K562 (cell line): Measurements from ENCODE around the gene PARD3B. TPM values are rescaled to one million over a fixed set of nuclear protein-coding genes. Genes with fewer than 3 reads are reported as not detected.

Source experiments
- ATAC-seq: fragments of 200-7000 bp; cut with Tn5 transposase; 3 replicates; pipeline ENCODE4 v1.9.1; 2020; ENCODE audit warnings: moderate library complexity
- BruUV-seq: library from RNA; stranded (reverse); fragments of 400-500 nt; replicated peaks from 2 replicates; lab custom pipeline; 2021; lab: Mats Ljungman, UMichigan
- CTCF ChIA-PET: fragments of 300-600 bp; formaldehyde crosslinking; extraction: SDS; loops from one replicate; lab custom pipeline; 2021; ENCODE audit warnings: low intra/inter-chr PET ratio; lab: Yijun Ruan, JAX
- POLR2A ChIA-PET: fragments of 300-600, 350-650 bp; sonication (Branson Sonifier 250); formaldehyde crosslinking; extraction: SDS; loops from one replicate; lab custom pipeline; 2021; ENCODE audit warnings: antibody characterized with exemption, inconsistent platforms; lab: Yijun Ruan, JAX
- DNase-seq, 4 experiments: peaks; one replicate each; pipeline versions ENCODE4 v3.0.0 to v3.0.0-alpha.2; 2011 to 2018; ENCODE audit warnings: low spot score in 3 of 4, mixed read lengths in 3 of 4; ENCODE audit errors: extremely low read depth in 1 of 4
- FAIRE-seq: peaks from 2 replicates; lab custom pipeline; 2011; peaks lifted over from hg19 to GRCh38; lab: Jason Lieb, UNC
- H2AFZ ChIP-seq: 2 replicates; pipeline ENCODE4 v1.6.0; 2011; ENCODE audit warnings: low read depth, low read length, control low read depth, inconsistent platforms
- H3K27ac ChIP-seq: fragments of 200-600 bp; 3 replicates; pipeline ENCODE4 v1.8.0; 2011; ENCODE audit warnings: low read depth, mild to moderate bottlenecking, control low read depth, inconsistent platforms, low read length, moderate library complexity, mixed read lengths; ENCODE audit errors: extremely low read depth
- H3K27me3 ChIP-seq, 2 experiments: fragments of 300-600 bp in 1 of 2; 2 replicates in 1 of 2; 3 replicates in 1 of 2; pipeline versions ENCODE4 v1.6.0 to v1.8.0; 2011; ENCODE audit warnings: inconsistent platforms in 2 of 2, low read length in 2 of 2, mild to moderate bottlenecking in 1 of 2, mixed read lengths in 1 of 2, moderate library complexity in 1 of 2; ENCODE audit not compliant: control insufficient read depth in 2 of 2, insufficient read depth in 2 of 2
- H3K36me3 ChIP-seq: fragments of 300-600 bp; 3 replicates; pipeline ENCODE4 v1.8.0; 2011; ENCODE audit warnings: mild to moderate bottlenecking, low read length, inconsistent platforms; ENCODE audit not compliant: control insufficient read depth, insufficient read depth
- H3K4me1 ChIP-seq, 2 experiments: fragments of 200-600 bp in 1 of 2; replicated peaks in 1 of 2; 2 replicates in 1 of 2; 3 replicates in 1 of 2; pipeline versions ENCODE4 v1.5.1 to v1.8.0; 2011; ENCODE audit warnings: inconsistent platforms in 2 of 2, low read length in 2 of 2, mild to moderate bottlenecking in 1 of 2, mixed read lengths in 1 of 2, moderate library complexity in 1 of 2; ENCODE audit not compliant: control insufficient read depth in 2 of 2, insufficient read depth in 2 of 2
- H3K4me2 ChIP-seq: 2 replicates; pipeline ENCODE4 v1.6.1; 2011; ENCODE audit warnings: low read length, control low read depth, inconsistent platforms, mixed read lengths; ENCODE audit not compliant: insufficient read depth
- H3K4me3 ChIP-seq: fragments of 200-600 bp; sonication (generic), shearing (Covaris generic); 2 replicates; pipeline ENCODE4 v1.5.1; 2016; ENCODE audit warnings: control low read depth, inconsistent platforms
- H3K79me2 ChIP-seq: fragments of 200-600 bp; 3 replicates; pipeline ENCODE4 v1.8.0; 2011; ENCODE audit warnings: low read length, inconsistent platforms; ENCODE audit not compliant: control insufficient read depth, insufficient read depth
- H3K9ac ChIP-seq, 2 experiments: 2 replicates each; pipeline versions ENCODE4 v1.6.0 to v1.6.1; 2011; ENCODE audit warnings: low read depth in 2 of 2, low read length in 2 of 2, control low read depth in 1 of 2, inconsistent platforms in 1 of 2, mild to moderate bottlenecking in 1 of 2, mixed read lengths in 1 of 2; ENCODE audit not compliant: insufficient read depth in 1 of 2
- H3K9me1 ChIP-seq: one replicate; pipeline ENCODE4 v1.6.0; 2011; ENCODE audit warnings: inconsistent platforms, mild to moderate bottlenecking, low read length, moderate library complexity; ENCODE audit not compliant: control insufficient read depth, insufficient read depth
- H3K9me3 ChIP-seq: replicated peaks from 2 replicates; pipeline ENCODE4 v1.5.1; 2011; ENCODE audit warnings: low read depth, low read length, inconsistent platforms; ENCODE audit not compliant: control insufficient read depth, insufficient read depth
- H4K20me1 ChIP-seq: replicated peaks from 2 replicates; pipeline ENCODE4 v1.6.1; 2011; ENCODE audit warnings: low read length, inconsistent platforms, mixed read lengths; ENCODE audit not compliant: control insufficient read depth, insufficient read depth
- ATF1 ChIP-seq, 2 experiments: fragments of 450-650 bp in 1 of 2; IDR thresholded peaks; 2 replicates each; pipeline ENCODE4 v1.6.1; 2016; ENCODE audit warnings: missing compliant biosample characterization in 1 of 2, missing genetic modification characterization in 1 of 2
- BACH1 ChIP-seq: fragments of 200-800 bp; sonication (Bioruptor generic); IDR thresholded peaks from 2 replicates; pipeline ENCODE4 v1.6.1; 2016; ENCODE audit warnings: missing genetic modification characterization, missing compliant biosample characterization
- CEBPG ChIP-seq, 3 experiments: fragments of 200-800 bp in 1 of 3; sonication (Bioruptor generic) in 1 of 3; sonication (generic) in 1 of 3; formaldehyde crosslinking in 1 of 3; IDR thresholded peaks in 2 of 3; conservative IDR thresholded peaks in 1 of 3; 2 replicates each; pipeline versions ENCODE4 v1.6.1 to v1.8.0; 2016 to 2022; ENCODE audit warnings: missing compliant biosample characterization in 2 of 3, missing genetic modification characterization in 2 of 3, mild to moderate bottlenecking in 1 of 3, missing genetic modification reagents in 1 of 3
- ELF4 ChIP-seq: fragments of 450-650 bp; formaldehyde crosslinking; IDR thresholded peaks from 2 replicates; pipeline ENCODE4 v1.4.0; 2022; ENCODE audit warnings: missing genetic modification characterization
- GTF2E2 ChIP-seq: fragments of 200-800 bp; sonication (Bioruptor generic); IDR thresholded peaks from 2 replicates; pipeline ENCODE4 v1.6.1; 2016; ENCODE audit warnings: missing genetic modification characterization, missing compliant biosample characterization
- JUND ChIP-seq, 2 experiments: IDR thresholded peaks; 2 replicates in 1 of 2; 3 replicates in 1 of 2; pipeline ENCODE4 v1.6.1; 2011; ENCODE audit warnings: borderline replicate concordance in 2 of 2, low read depth in 2 of 2, low read length in 2 of 2, improper control_type of control experiment in 1 of 2, missing biosample characterization in 1 of 2, missing genetic modification characterization in 1 of 2, missing genetic modification reagents in 1 of 2
- POLR2H ChIP-seq: IDR thresholded peaks from 2 replicates; pipeline ENCODE4 v1.6.1; 2016; ENCODE audit warnings: missing genetic modification characterization, low read depth, mild to moderate bottlenecking, control low read depth, missing compliant biosample characterization, moderate library complexity
- SMAD4 ChIP-seq: fragments of 250-450 bp; sonication (Bioruptor Pico); conservative IDR thresholded peaks from 2 replicates; pipeline ENCODE4 v1.8.0; 2021; ENCODE audit warnings: inconsistent platforms, mild to moderate bottlenecking, moderate library complexity
- TEAD1 ChIP-seq, 2 experiments: fragments of 450-650 bp in 1 of 2; sonication (generic) in 1 of 2; formaldehyde crosslinking; IDR thresholded peaks; 2 replicates each; pipeline versions ENCODE4 v1.4.0 to v1.8.0; 2020 to 2022; ENCODE audit warnings: mild to moderate bottlenecking in 2 of 2, missing genetic modification reagents in 1 of 2
- WGBS: fragments of 100-300 bp; shearing (Covaris generic); methylation state at CpG from one replicate; pipeline ENCODE4 v1.1.6; 2016; ENCODE audit warnings: low coverage, mixed read lengths; ENCODE audit not compliant: insufficient coverage; ENCODE audit errors: missing lambda C conversion rate; 5-methylcytosine and 5-hydroxymethylcytosine counted together
- in situ Hi-C: fragments of 300-500 bp; cut with MboI; formaldehyde crosslinking; loops from 4 replicates; pipeline ENCODE4 v1.15.0; 2018; ENCODE audit warnings: inconsistent platforms, mixed read lengths
- intact Hi-C: fragments of 100-400 bp; cut with micrococcal nuclease; formaldehyde crosslinking; loops from 2 replicates; pipeline ENCODE4 v1.14.2; 2022
- polyA plus RNA-seq, 8 experiments: library from polyadenylated mRNA; depleted of rRNA in 4 of 8; stranded (reverse) in 5 of 8; unstranded in 3 of 8; fragments of >200 nt; fragmentation: Nextera tagmentation in 2 of 8; fragmentation: Illumina TruSeq in 1 of 8; extraction: Ambion mirVana in 2 of 8; extraction: Trizol in 1 of 8; gene quantifications; 2 replicates each; pipeline versions ENCODE4 v1.2.1 to v1.2.3, GENCODE V29; 2011 to 2014; ENCODE audit warnings: inconsistent platforms in 1 of 8, missing spikeins in 1 of 8
- total RNA-seq, 7 experiments: library from RNA; depleted of rRNA in 6 of 7; stranded (reverse); fragments of >200 nt in 6 of 7; fragmentation: Illumina TruSeq in 2 of 7; extraction: Trizol in 2 of 7; gene quantifications; 2 replicates each; pipeline versions ENCODE4 v1.2.1 to v1.2.3, GENCODE V29; 2011 to 2021; ENCODE audit warnings: low replicate concordance in 1 of 7
- TF ChIP-seq, protein P1 (sequence below): fragments of 250-450 bp; sonication (Bioruptor Pico); IDR thresholded peaks from 2 replicates; pipeline ENCODE4 v1.8.0; 2021; ENCODE audit warnings: moderate library complexity, mild to moderate bottlenecking, inconsistent platforms
- TF ChIP-seq, protein P2 (sequence below): fragments of 450-650 bp; IDR thresholded peaks from 2 replicates; pipeline ENCODE4 v1.6.1; 2016
- TF ChIP-seq, protein P3 (sequence below), 2 experiments: fragments of 450-650 bp in 1 of 2; sonication (generic) in 1 of 2; formaldehyde crosslinking in 1 of 2; IDR thresholded peaks in 1 of 2; conservative IDR thresholded peaks in 1 of 2; 2 replicates each; pipeline versions ENCODE4 v1.6.1 to v1.8.1; 2016 to 2023; ENCODE audit warnings: mild to moderate bottlenecking in 2 of 2, moderate library complexity in 2 of 2, inconsistent platforms in 1 of 2, missing genetic modification reagents in 1 of 2

The PARD3B gene
- total and polyA plus RNA-seq, 9 of the 15 experiments (the other 6 are each of a cell fraction or from before 2014, with no cell fraction given): 0.15 to 3.0 (median 1.1) TPM

DNA sequence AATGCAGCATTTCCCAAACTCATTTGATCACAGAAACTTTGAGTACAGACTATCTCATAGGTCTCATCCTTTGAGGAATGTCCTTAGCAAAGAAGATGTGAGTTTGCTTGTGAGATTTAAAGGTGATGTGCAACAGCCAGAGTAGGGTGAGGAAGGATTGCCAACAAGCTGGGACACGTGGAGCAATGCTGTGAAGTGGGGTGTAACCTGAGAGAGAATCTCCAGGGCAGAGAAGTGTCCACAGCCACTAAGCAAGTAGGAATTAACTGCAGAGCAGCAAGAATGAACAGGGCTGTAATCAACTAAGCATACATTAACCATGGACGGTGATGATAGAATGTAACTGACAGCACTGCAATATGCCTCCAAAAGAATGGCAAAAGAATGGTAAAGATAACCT, 667.1 kb downstream of the PARD3B start (continued):
- TF ChIP-seq, protein P1, sequence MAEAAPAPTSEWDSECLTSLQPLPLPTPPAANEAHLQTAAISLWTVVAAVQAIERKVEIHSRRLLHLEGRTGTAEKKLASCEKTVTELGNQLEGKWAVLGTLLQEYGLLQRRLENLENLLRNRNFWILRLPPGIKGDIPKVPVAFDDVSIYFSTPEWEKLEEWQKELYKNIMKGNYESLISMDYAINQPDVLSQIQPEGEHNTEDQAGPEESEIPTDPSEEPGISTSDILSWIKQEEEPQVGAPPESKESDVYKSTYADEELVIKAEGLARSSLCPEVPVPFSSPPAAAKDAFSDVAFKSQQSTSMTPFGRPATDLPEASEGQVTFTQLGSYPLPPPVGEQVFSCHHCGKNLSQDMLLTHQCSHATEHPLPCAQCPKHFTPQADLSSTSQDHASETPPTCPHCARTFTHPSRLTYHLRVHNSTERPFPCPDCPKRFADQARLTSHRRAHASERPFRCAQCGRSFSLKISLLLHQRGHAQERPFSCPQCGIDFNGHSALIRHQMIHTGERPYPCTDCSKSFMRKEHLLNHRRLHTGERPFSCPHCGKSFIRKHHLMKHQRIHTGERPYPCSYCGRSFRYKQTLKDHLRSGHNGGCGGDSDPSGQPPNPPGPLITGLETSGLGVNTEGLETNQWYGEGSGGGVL (CRISPR knock-in tag): no peak

DNA sequence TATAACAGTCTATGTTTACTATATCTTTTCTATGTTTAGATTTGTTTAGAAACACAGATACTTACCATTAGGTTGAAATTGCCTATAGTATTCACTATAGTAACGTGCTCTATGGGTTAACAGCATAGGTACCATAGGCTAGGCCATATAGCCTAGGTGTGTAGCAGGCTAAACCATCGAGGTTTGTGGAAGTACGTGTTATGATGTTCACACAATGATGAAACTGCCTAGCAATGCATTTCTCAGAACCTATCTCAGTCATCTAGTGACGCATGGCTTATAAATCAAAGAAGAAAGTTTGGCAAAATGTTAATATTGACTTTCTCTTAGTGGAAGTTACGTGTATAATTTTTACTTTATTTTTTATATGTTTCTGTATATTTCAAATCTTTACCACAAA, 670.8 kb downstream of the PARD3B start:
- H3K36me3 ChIP-seq: no peaks in the 10 kb centered on the region
- no TSS peak for BruUV-seq
- no peaks in the 10 kb centered on the region for H3K79me2 ChIP-seq
- ChIA-PET POLR2A (no interaction called here), CTCF (no interaction called here)
- no peaks in the 10 kb centered on the region for H3K9me1 ChIP-seq
- no peaks in the 10 kb centered on the region for H3K4me1 ChIP-seq
- ATAC-seq: peak; percentile 63
- H4K20me1 ChIP-seq: no peaks in the 10 kb centered on the region
- no peaks in the 10 kb centered on the region for H3K9me3 ChIP-seq
- H2AFZ ChIP-seq: no peak overlapping the region
- WGBS: 8% methylated on average over 5 of the region's 5 CpGs
- intact Hi-C loops (no loop called here), in situ Hi-C loops (no loop called here)
- no peak for FAIRE-seq
- no peaks in the 10 kb centered on the region for H3K27me3 ChIP-seq
- H3K9ac ChIP-seq: no peak overlapping the region
- H3K4me2 ChIP-seq: no peak overlapping the region
- H3K4me3 ChIP-seq: no peak overlapping the region
- H3K27ac ChIP-seq: no peak overlapping the region
- no peak for DNase-seq
- TF ChIP-seq, protein P2, sequence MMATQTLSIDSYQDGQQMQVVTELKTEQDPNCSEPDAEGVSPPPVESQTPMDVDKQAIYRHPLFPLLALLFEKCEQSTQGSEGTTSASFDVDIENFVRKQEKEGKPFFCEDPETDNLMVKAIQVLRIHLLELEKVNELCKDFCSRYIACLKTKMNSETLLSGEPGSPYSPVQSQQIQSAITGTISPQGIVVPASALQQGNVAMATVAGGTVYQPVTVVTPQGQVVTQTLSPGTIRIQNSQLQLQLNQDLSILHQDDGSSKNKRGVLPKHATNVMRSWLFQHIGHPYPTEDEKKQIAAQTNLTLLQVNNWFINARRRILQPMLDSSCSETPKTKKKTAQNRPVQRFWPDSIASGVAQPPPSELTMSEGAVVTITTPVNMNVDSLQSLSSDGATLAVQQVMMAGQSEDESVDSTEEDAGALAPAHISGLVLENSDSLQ: peak; percentile 50; the same call in 1 of the 2 replicates
- TF ChIP-seq JUND (IDR thresholded peaks at IDR 0.05; ENCODE audit: borderline replicate concordance, low read depth, low read length) (peak; percentile 44; the same call in 1 of the 2 replicates), JUND (tag; IDR thresholded peaks at IDR 0.05; ENCODE audit: borderline replicate concordance, low read depth, low read length) (peak; percentile 11; the same call in 1 of the 3 replicates), ATF1 (CRISPR knock-in tag; IDR thresholded peaks at IDR 0.05) (no peak), ATF1 (tag; IDR thresholded peaks at IDR 0.05) (0 out of 2 replicates have a peak, but pooled peaks have one; percentile 15), CEBPG (CRISPR knock-in tag; IDR thresholded peaks at IDR 0.05) (no peak; the same call in 1 of the 2 replicates), CEBPG (tag; conservative IDR thresholded peaks at IDR 0.05 in 1 of 2, IDR thresholded peaks at IDR 0.05 in 1 of 2) (peak; percentile 9 to 67; a peak in 2 of 4 replicates), GTF2E2 (tag) (no peak; the same call in 1 of the 2 replicates), SMAD4 (CRISPR knock-in tag) (peak; percentile 16; the same call in 1 of the 2 replicates), POLR2H (tag) (peak; percentile 79), TEAD1 (CRISPR knock-in tag; IDR thresholded peaks at IDR 0.05) (peak in 1 of 2 experiments; percentile 52; a peak in 1 of 4 replicates), BACH1 (tag) (peak; percentile 58; the same call in 1 of the 2 replicates), ELF4 (CRISPR knock-in tag) (no peak)
- TF ChIP-seq, protein P3, sequence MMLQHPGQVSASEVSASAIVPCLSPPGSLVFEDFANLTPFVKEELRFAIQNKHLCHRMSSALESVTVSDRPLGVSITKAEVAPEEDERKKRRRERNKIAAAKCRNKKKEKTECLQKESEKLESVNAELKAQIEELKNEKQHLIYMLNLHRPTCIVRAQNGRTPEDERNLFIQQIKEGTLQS (IDR thresholded peaks at IDR 0.05): peak; percentile 73; the same call in 1 of the 2 replicates
- TF ChIP-seq, protein P3 (CRISPR knock-in tag; conservative IDR thresholded peaks at IDR 0.05): no peak
